Muscle layer of colon (tissue), 2 donors: ENCODE results near the gene KIAA0040.
"Not testable (repeated sequence)": the region's sequence is repeated elsewhere in the genome, so short reads cannot be mapped to it uniquely, and the experiment has no call there.

Experiments used
- H3K27ac ChIP-seq: one replicate; pipeline ENCODE4 v1.7.0; 2013; ENCODE audit warnings: low read depth, mild to moderate bottlenecking, low read length, moderate library complexity
- H3K27me3 ChIP-seq, 2 donors: one replicate each; pipeline ENCODE4 v1.7.0; 2013; ENCODE audit warnings: low read length in 2 of 2, mild to moderate bottlenecking in 2 of 2; ENCODE audit not compliant: insufficient read depth in 2 of 2, control insufficient read depth in 1 of 2
- H3K36me3 ChIP-seq: one replicate; pipeline ENCODE4 v1.7.0; 2013; ENCODE audit warnings: mild to moderate bottlenecking, low read length; ENCODE audit not compliant: insufficient read depth
- H3K4me1 ChIP-seq: one replicate; pipeline ENCODE4 v1.7.0; 2013; ENCODE audit warnings: mild to moderate bottlenecking, low read length; ENCODE audit not compliant: insufficient read depth
- H3K4me3 ChIP-seq, 2 donors: one replicate each; pipeline ENCODE4 v1.7.0; 2013; ENCODE audit warnings: low read length in 2 of 2, low read depth in 1 of 2, mild to moderate bottlenecking in 1 of 2, moderate library complexity in 1 of 2
- H3K9ac ChIP-seq: one replicate; pipeline ENCODE4 v1.7.0; 2013; ENCODE audit warnings: low read length
- H3K9me3 ChIP-seq: one replicate; pipeline ENCODE4 v1.7.0; 2013; ENCODE audit warnings: mild to moderate bottlenecking, low read length
- donor health status: abdominal sarcoma.
- donor health status: Adenocarcinoma of cecum.

The KIAA0040 gene

GRCh38 chr1:175116903-175117302 lies 75.7 kb downstream of the KIAA0040 start:
- no peak overlapping the region for H3K9ac ChIP-seq
- H3K36me3 ChIP-seq: no peaks in the 10 kb centered on the region
- H3K27ac ChIP-seq: no peak overlapping the region
- peaks cover 13% of the 10 kb centered on the region for H3K9me3 ChIP-seq
- no peaks in the 10 kb centered on the region for H3K27me3 ChIP-seq
- no peaks in the 10 kb centered on the region for H3K4me1 ChIP-seq
- H3K4me3 ChIP-seq: no peak overlapping the region

- Histone ChIP-seq H3K4me3 (no peak overlapping the region), H3K9me3 (peaks cover 13% of the 10 kb centered on the region), H3K27me3 (no peaks in the 10 kb centered on the region), H3K4me1 (no peaks in the 10 kb centered on the region), H3K27ac (no peak overlapping the region), H3K36me3 (no peaks in the 10 kb centered on the region), H3K9ac (no peak overlapping the region)
These were observed 76.3 kb downstream of the KIAA0040 start for GRCh38 chr1:175116210-175116798.

GRCh38 chr1:175114996-175115395 lies 77.6 kb downstream of the KIAA0040 start:
- Histone ChIP-seq H3K27me3 (no peaks in the 10 kb centered on the region), H3K9ac (no peak overlapping the region), H3K9me3 (peaks cover 13% of the 10 kb centered on the region), H3K27ac (no peak overlapping the region), H3K36me3 (no peaks in the 10 kb centered on the region), H3K4me3 (no peak overlapping the region), H3K4me1 (no peaks in the 10 kb centered on the region)

GRCh38 chr1:175108331-175108820 lies 84.2 kb downstream of the KIAA0040 start:
- not testable (repeated sequence) for H3K4me1 ChIP-seq, H3K27ac ChIP-seq, H3K27me3 ChIP-seq, H3K4me3 ChIP-seq, H3K9ac ChIP-seq, H3K9me3 ChIP-seq, H3K36me3 ChIP-seq
